GM19468 (cell line): ENCODE results near the gene SETD6.
"Not testable (repeated sequence)": the region's sequence is repeated elsewhere in the genome, so short reads cannot be mapped to it uniquely, and the experiment has no call there.

Experiments
- ATAC-seq: cut with Tn5 transposase; IDR thresholded peaks from one replicate; pipeline ENCODE4 v1.9.1; 2021; ENCODE audit warnings: mild to moderate bottlenecking, moderate library complexity, moderate number of reproducible peaks; ENCODE audit not compliant: unreplicated experiment; ENCODE audit errors: extremely low read depth

SETD6 gene

GRCh38 chr16:58535100-58535499, 19.8 kb downstream of the SETD6 start:
- no peak for ATAC-seq

- ATAC-seq, result no peak
Measured at GRCh38 chr16:58536278-58536677, 21.0 kb downstream of the SETD6 start.

- ATAC-seq, result no peak
Measured at GRCh38 chr16:58537124-58537906, 22.0 kb downstream of the SETD6 start.

GRCh38 chr16:58541711-58542110, 26.4 kb downstream of the SETD6 start:
- no peak for ATAC-seq

GRCh38 chr16:58542291-58542690, 27.0 kb downstream of the SETD6 start:
- ATAC-seq, result no peak

GRCh38 chr16:58543685-58544084, 28.4 kb downstream of the SETD6 start:
- ATAC-seq, result no peak

GRCh38 chr16:58548378-58548777, 33.1 kb downstream of the SETD6 start:
- ATAC-seq, result no peak

- ATAC-seq, result no peak
Measured at GRCh38 chr16:58551496-58551895, 36.2 kb downstream of the SETD6 start.

- ATAC-seq, result no peak
Measured at GRCh38 chr16:58556678-58557077, 41.4 kb downstream of the SETD6 start.

- no peak for ATAC-seq
Measured at GRCh38 chr16:58563235-58563634, 47.9 kb downstream of the SETD6 start.

- ATAC-seq, result no peak
Measured at GRCh38 chr16:58563775-58564174, 48.5 kb downstream of the SETD6 start.

GRCh38 chr16:58565697-58566096, 50.4 kb downstream of the SETD6 start:
- ATAC-seq, result not testable (repeated sequence)
